ENCODE measurements around the gene INPPL1. TPM values are rescaled to one million over a fixed set of nuclear protein-coding genes. Genes with fewer than 3 reads are reported as not detected.
A peak's percentile ranks its signal among the peaks of the same experiment; 100 is the strongest.
"Not testable (repeated sequence)": the region's sequence is repeated elsewhere in the genome, so short reads cannot be mapped to it uniquely, and the experiment has no call there.

Gene INPPL1, protein sequence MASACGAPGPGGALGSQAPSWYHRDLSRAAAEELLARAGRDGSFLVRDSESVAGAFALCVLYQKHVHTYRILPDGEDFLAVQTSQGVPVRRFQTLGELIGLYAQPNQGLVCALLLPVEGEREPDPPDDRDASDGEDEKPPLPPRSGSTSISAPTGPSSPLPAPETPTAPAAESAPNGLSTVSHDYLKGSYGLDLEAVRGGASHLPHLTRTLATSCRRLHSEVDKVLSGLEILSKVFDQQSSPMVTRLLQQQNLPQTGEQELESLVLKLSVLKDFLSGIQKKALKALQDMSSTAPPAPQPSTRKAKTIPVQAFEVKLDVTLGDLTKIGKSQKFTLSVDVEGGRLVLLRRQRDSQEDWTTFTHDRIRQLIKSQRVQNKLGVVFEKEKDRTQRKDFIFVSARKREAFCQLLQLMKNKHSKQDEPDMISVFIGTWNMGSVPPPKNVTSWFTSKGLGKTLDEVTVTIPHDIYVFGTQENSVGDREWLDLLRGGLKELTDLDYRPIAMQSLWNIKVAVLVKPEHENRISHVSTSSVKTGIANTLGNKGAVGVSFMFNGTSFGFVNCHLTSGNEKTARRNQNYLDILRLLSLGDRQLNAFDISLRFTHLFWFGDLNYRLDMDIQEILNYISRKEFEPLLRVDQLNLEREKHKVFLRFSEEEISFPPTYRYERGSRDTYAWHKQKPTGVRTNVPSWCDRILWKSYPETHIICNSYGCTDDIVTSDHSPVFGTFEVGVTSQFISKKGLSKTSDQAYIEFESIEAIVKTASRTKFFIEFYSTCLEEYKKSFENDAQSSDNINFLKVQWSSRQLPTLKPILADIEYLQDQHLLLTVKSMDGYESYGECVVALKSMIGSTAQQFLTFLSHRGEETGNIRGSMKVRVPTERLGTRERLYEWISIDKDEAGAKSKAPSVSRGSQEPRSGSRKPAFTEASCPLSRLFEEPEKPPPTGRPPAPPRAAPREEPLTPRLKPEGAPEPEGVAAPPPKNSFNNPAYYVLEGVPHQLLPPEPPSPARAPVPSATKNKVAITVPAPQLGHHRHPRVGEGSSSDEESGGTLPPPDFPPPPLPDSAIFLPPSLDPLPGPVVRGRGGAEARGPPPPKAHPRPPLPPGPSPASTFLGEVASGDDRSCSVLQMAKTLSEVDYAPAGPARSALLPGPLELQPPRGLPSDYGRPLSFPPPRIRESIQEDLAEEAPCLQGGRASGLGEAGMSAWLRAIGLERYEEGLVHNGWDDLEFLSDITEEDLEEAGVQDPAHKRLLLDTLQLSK
- polyA plus RNA-seq (2011; rRNA removed) = 114 and 164 TPM in 2 replicates
- polyA minus RNA-seq (2011; rRNA and poly(A)+ RNA removed) = 148 and 217 TPM in 2 replicates

DNA sequence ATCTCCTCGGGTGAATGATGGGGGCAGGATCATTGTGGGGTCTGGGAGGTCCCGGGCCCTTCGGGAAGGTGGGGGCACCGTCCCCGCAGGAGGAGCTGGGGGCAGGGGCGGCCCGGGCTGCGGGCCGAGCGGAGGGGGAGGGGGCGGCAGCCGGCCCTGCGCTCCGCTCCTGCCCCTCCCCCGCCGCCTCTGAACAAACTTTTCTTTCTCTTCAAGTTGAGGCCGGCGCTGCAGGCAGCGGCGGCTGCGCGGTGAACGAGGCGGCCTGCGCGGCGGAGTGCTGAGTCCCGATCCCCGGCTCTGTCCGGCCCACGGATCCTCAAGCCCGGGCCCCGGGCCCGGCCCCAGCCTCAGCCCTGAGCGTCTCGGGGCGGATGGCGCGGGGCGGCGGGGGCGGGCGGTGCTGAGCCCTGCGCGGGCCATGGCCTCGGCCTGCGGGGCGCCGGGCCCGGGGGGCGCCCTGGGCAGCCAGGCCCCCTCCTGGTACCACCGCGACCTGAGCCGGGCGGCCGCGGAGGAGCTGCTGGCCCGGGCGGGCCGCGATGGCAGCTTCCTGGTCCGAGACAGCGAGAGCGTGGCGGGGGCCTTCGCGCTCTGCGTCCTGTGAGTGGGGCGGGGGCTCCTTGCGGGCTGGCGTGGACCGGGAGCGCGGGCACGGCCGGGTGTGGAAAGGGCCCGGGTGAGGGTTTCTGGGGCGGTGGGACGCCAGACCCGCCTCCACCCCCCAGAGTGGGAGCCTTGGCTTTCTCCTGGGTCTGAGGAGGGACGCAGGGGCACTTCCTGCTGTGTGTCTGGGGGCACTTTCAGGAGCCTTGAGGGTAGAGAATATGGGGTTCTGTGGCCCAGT is at the start of gene INPPL1:
Gene INPPL1 (plus strand): TSS at position 204 of the 847 bp plus-strand sequence. CDS start 218 bp downstream, at position 422.
- ChIA-PET POLR2A (interaction anchor here (0.9 kb wide), 1 partner anchor 128 kb away, joined by 3 read pairs; no protein-coding TSS in a partner anchor), CTCF (interaction anchor here (0.6 to 7.5 kb wide), 2 partner anchors 13 to 208 kb away, joined by 3 to 57 read pairs; no protein-coding TSS in a partner anchor)
- DNase-seq (ENCODE audit: low read depth) = no peak

DNA sequence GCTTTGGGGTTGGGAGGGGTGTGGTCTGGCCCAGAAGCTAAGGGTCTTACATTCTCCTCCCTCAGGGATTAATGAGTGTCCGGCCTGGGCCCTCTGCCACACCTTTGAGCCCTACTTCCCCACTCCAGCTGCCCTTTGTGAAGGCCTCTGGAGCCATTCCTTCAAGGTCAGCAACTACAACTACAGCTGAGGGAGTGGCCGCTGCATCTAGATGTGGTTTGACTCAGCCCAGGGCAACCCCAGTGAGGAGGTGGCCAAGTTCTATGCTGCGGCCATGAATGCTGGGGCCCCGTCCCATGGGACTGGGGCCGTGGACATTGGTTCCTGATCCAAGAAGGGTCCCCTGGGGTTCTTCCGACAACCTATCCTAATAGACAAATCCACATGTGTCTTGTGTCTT is 46.9 kb upstream of the INPPL1 start:
- H3K27me3 ChIP-seq (ENCODE audit: control insufficient read depth, insufficient read depth, low read length) = no peaks in the 10 kb centered on the region
- POLR2A ChIA-PET = no interaction called here
- no peak for DNase-seq (ENCODE audit: low read depth)
- H3K36me3 ChIP-seq (ENCODE audit: control insufficient read depth, insufficient read depth, low read length) = no peaks in the 10 kb centered on the region
- CTCF ChIA-PET = no interaction called here
- H3K4me3 ChIP-seq (ENCODE audit: low read depth, low read length) = no peak overlapping the region
- TF ChIP-seq, protein P1, sequence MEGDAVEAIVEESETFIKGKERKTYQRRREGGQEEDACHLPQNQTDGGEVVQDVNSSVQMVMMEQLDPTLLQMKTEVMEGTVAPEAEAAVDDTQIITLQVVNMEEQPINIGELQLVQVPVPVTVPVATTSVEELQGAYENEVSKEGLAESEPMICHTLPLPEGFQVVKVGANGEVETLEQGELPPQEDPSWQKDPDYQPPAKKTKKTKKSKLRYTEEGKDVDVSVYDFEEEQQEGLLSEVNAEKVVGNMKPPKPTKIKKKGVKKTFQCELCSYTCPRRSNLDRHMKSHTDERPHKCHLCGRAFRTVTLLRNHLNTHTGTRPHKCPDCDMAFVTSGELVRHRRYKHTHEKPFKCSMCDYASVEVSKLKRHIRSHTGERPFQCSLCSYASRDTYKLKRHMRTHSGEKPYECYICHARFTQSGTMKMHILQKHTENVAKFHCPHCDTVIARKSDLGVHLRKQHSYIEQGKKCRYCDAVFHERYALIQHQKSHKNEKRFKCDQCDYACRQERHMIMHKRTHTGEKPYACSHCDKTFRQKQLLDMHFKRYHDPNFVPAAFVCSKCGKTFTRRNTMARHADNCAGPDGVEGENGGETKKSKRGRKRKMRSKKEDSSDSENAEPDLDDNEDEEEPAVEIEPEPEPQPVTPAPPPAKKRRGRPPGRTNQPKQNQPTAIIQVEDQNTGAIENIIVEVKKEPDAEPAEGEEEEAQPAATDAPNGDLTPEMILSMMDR (IDR thresholded peaks at IDR 0.05; ENCODE audit: insufficient read depth, low read depth, low read length) = no peak

More for the DNA sequence above, at the start of gene INPPL1:
- Histone ChIP-seq H3K27me3 (ENCODE audit: control insufficient read depth, insufficient read depth, low read length) (no peaks in the 10 kb centered on the region), H3K4me3 (ENCODE audit: low read depth, low read length) (peak within 1 kb of the TSS; percentile 81), H3K36me3 (ENCODE audit: control insufficient read depth, insufficient read depth, low read length) (peaks cover 22% of the 10 kb centered on the region)
- TF ChIP-seq, protein P1 (IDR thresholded peaks at IDR 0.05; ENCODE audit: insufficient read depth, low read depth, low read length) = no peak

DNA sequence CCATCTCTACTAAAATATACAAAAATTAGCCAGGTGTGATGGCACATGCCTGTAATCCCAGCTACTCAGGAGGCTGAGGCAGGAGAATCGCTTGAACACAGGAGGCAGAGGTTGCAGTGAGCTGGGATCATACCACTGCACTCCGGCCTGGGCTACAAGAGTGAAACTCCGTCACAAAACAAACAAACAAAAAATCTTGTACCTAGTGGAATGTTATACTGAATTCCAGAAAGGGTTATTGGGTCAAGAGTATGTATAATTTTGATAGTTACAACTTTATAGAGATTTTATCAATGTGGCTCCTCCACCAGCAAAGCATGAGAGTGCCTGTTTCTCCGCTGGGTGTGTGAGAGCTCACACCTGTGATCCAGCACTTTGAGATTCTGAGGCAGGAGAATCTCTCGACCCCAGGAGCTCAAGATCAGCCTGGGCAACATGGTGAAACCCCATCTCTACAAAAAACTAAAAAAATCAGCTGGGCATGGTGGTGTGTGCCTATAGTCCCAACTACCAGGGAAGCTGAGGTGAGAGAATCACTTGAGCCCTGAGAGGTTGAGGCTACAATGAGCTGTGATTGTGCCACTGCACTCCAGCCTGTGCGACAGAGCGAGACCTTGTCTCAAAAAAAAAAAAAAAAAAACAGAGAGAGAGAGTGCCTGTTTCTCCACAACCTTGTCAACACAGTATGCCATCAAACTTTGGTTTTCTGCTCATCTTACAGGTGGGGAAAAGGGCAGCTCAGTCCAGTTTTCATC is 45.3 kb upstream of the INPPL1 start:
- Histone ChIP-seq H3K27me3 (ENCODE audit: control insufficient read depth, insufficient read depth, low read length) (no peaks in the 10 kb centered on the region), H3K36me3 (ENCODE audit: control insufficient read depth, insufficient read depth, low read length) (no peaks in the 10 kb centered on the region), H3K4me3 (ENCODE audit: low read depth, low read length) (no peak overlapping the region)
- DNase-seq (ENCODE audit: low read depth) = no peak
- POLR2A ChIA-PET = no interaction called here
- TF ChIP-seq, protein P1 (IDR thresholded peaks at IDR 0.05; ENCODE audit: insufficient read depth, low read depth, low read length) = no peak
- CTCF ChIA-PET = interaction anchor here (0.9 to 8.2 kb wide), 7 partner anchors 11 to 252 kb away, joined by 3 to 79 read pairs (median 4); no protein-coding TSS in a partner anchor

DNA sequence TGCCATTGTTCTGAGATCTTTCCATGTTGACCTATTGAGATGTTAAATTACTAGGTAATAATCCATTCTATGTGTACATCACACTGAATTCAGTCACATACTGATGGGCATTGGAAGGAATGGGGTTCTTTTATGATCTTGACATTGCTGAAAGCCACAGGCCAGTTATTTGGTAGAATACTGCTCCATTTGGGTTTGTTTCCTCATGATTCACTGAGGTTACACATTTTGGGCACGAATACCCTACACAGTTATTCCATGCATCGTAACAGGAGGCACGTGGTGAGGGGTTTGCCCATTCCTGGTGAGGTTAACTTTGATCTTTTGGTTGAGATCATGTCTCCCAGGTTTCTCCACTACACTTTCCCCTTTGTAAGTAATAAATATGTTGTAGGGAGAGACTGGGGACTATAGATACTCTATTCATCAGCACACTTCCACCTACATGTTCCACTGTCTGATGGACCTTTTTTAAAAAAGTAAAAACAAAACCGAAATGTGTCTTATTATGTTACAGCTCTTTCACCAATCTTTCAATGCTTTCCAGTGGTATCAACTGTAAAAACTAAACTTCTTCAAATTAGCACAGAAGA is 44.7 kb upstream of the INPPL1 start:
- TF ChIP-seq, protein P1 (IDR thresholded peaks at IDR 0.05; ENCODE audit: insufficient read depth, low read depth, low read length) = no peak
- Histone ChIP-seq H3K4me3 (ENCODE audit: low read depth, low read length) (no peak overlapping the region), H3K36me3 (ENCODE audit: control insufficient read depth, insufficient read depth, low read length) (no peaks in the 10 kb centered on the region), H3K27me3 (ENCODE audit: control insufficient read depth, insufficient read depth, low read length) (no peaks in the 10 kb centered on the region)
- DNase-seq (ENCODE audit: low read depth) = no peak
- POLR2A ChIA-PET = no interaction called here
- CTCF ChIA-PET = interaction anchor here (0.9 to 8.2 kb wide), 9 partner anchors 10 to 251 kb away, joined by 3 to 79 read pairs (median 4); no protein-coding TSS in a partner anchor

DNA sequence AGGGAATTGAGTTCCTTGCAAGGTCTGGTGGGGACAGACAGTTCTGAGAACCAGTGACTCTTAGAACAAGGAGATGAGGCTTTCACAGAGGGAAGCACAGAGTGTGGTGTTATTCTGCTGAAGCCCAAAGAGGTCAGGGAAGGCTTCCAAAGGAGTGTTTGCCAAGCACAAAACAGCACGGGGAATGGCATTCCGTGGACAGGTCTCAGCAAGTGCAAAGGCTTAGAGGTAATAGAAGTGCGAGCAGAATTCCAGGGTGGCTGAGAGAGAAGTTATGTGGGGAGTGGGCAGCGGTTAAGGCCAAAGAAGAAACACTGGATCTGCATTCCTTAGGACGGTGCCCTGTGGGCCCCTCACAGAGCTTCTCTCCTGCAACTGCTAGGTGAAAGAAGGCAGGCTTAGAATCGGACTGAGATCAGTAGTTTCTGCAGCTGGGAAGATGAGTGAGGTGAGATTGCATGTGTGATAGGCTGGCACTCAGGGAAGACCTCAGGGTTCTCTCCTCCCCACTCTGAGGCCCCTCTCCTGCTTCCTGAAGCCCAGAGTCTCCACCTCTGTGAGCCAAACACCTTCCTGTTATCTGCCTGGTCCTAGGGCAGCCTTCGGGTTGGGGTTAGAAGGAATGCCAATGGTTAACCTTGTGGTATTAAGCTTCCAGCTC is 43.5 kb upstream of the INPPL1 start:
- H3K4me3 ChIP-seq (ENCODE audit: low read depth, low read length); H3K36me3 ChIP-seq (ENCODE audit: control insufficient read depth, insufficient read depth, low read length); DNase-seq (ENCODE audit: low read depth); POLR2A ChIA-PET; H3K27me3 ChIP-seq (ENCODE audit: control insufficient read depth, insufficient read depth, low read length): not testable (repeated sequence)
- CTCF ChIA-PET = interaction anchor here (1.4 to 8.2 kb wide), 6 partner anchors 23 to 203 kb away, joined by 3 to 79 read pairs (median 8); no protein-coding TSS in a partner anchor

All from BJ (cell line).